A549 (cell line): ENCODE measurements around the gene MEAF6.

Source experiments
- BCL3 ChIP-seq: fragments of >200 bp; sonication (Bioruptor Twin); formaldehyde crosslinking; IDR thresholded peaks from 3 replicates; pipeline ENCODE4 v1.6.1; 2016
- CBX8 ChIP-seq: fragments of 200-600 bp; sonication (generic); IDR thresholded peaks from 2 replicates; pipeline ENCODE4 v1.6.1; 2016
- CTCF ChIP-seq: fragments of >200 bp; sonication (Bioruptor Twin); formaldehyde crosslinking; IDR thresholded peaks from 3 replicates; pipeline ENCODE4 v1.5.1; 2016
- MAZ ChIP-seq: fragments of 150-350 bp; IDR thresholded peaks from 2 replicates; pipeline ENCODE4 v1.6.1; 2014; ENCODE audit warnings: antibody characterized with exemption, low read depth, low read length, borderline replicate concordance
- RAD21 ChIP-seq, 2 experiments: fragments of >200 bp in 1 of 2; sonication (Bioruptor Twin) in 1 of 2; formaldehyde crosslinking in 1 of 2; IDR thresholded peaks in 1 of 2; conservative IDR thresholded peaks in 1 of 2; 2 replicates in 1 of 2; 3 replicates in 1 of 2; pipeline ENCODE4 v1.6.1; 2012 to 2018; ENCODE audit warnings: inconsistent platforms in 1 of 2
- RCOR1 ChIP-seq: fragments of 150-350 bp; IDR thresholded peaks from 2 replicates; pipeline ENCODE4 v1.6.1; 2014; ENCODE audit warnings: antibody characterized with exemption, low read length, low read depth

- TF ChIP-seq RAD21 (conservative IDR thresholded peaks at IDR 0.05 in 1 of 2, IDR thresholded peaks at IDR 0.05 in 1 of 2) = no peak
- TF ChIP-seq CTCF = no peak
- TF ChIP-seq CBX8 = no peak
- no peak for TF ChIP-seq MAZ
- no peak for TF ChIP-seq RCOR1
- no peak for TF ChIP-seq BCL3
Measured at GRCh38 chr1:37480581-37481288, 33.8 kb downstream of the MEAF6 start.
